Hypothalamus (tissue), 51 donors: ENCODE data around the gene THSD4.
"Not testable (repeated sequence)": the region's sequence is repeated elsewhere in the genome, so short reads cannot be mapped to it uniquely, and the experiment has no call there.

Source experiments
- DNase-seq, 51 donors: peaks; one replicate each; lab custom pipeline; 2025; lab: John Stamatoyannopoulos, UW

THSD4 gene

GRCh38 chr15:71393383-71393782, 278.1 kb downstream of the THSD4 start:
- DNase-seq = no peak

GRCh38 chr15:71396536-71397125, 281.4 kb downstream of the THSD4 start:
- DNase-seq = no peak

GRCh38 chr15:71397377-71397776, 282.1 kb downstream of the THSD4 start:
- DNase-seq = no peak

- no peak for DNase-seq
These were observed 285.0 kb downstream of the THSD4 start for GRCh38 chr15:71400294-71400693.

GRCh38 chr15:71401728-71402127, 286.5 kb downstream of the THSD4 start:
- not testable (repeated sequence) for DNase-seq

GRCh38 chr15:71409541-71409940, 294.3 kb downstream of the THSD4 start:
- no peak for DNase-seq

GRCh38 chr15:71410347-71410746, 295.1 kb downstream of the THSD4 start:
- no peak for DNase-seq

- no peak for DNase-seq
These were observed 296.5 kb downstream of the THSD4 start for GRCh38 chr15:71411538-71412482.

GRCh38 chr15:71413419-71413818, 298.1 kb downstream of the THSD4 start:
- DNase-seq = no peak

- DNase-seq = peak in 5 of 51 donors; percentile 12 to 30 (median 17)
These were observed 299.6 kb downstream of the THSD4 start for GRCh38 chr15:71414853-71415252.

GRCh38 chr15:71422530-71423259, 307.4 kb downstream of the THSD4 start:
- no peak for DNase-seq

- DNase-seq = no peak
These were observed 309.5 kb downstream of the THSD4 start for GRCh38 chr15:71424765-71425164.

- no peak for DNase-seq
These were observed 310.1 kb downstream of the THSD4 start for GRCh38 chr15:71425388-71425787.

GRCh38 chr15:71426792-71427191, 311.5 kb downstream of the THSD4 start:
- no peak for DNase-seq

- no peak for DNase-seq
These were observed 315.5 kb downstream of the THSD4 start for GRCh38 chr15:71430782-71431181.

GRCh38 chr15:71431343-71432336, 316.4 kb downstream of the THSD4 start:
- no peak for DNase-seq

GRCh38 chr15:71433402-71433801, 318.1 kb downstream of the THSD4 start:
- DNase-seq = no peak

- DNase-seq = no peak
These were observed 319.5 kb downstream of the THSD4 start for GRCh38 chr15:71434774-71435173.

GRCh38 chr15:71435552-71435951, 320.3 kb downstream of the THSD4 start:
- no peak for DNase-seq

- DNase-seq = no peak
These were observed 321.6 kb downstream of the THSD4 start for GRCh38 chr15:71436854-71437253.
